Measurements from ENCODE around the gene DAP. TPM values are rescaled to one million over a fixed set of nuclear protein-coding genes. Genes with fewer than 3 reads are reported as not detected.

The DAP gene
- total RNA-seq, 1 experiment from 2014 or later: 47.7 TPM

DNA sequence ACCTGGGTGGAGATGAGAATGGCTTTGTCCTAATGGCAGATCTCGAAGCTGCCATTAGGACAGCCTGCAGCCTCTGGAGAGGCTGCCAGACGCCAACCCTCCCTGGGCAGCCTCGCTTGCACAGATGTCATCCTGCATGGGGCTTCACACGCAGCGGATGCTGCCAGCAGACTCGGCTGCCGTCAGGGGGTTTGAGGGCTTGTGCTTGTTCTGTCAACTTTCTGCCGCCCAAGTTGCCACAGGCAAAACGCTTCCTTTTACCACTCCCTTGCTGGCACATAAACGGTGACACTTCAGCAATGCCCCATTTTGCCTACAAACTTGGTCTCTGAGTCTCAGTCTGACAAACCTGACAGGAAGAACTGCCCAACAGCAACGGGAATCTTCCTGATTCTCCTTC is 24.7 kb downstream of the DAP start (continued):
- TF ChIP-seq ZNF138 (CRISPR knock-in tag; conservative IDR thresholded peaks at IDR 0.05) (no peak), PRRX2 (CRISPR knock-in tag; IDR thresholded peaks at IDR 0.05) (no peak)

DNA sequence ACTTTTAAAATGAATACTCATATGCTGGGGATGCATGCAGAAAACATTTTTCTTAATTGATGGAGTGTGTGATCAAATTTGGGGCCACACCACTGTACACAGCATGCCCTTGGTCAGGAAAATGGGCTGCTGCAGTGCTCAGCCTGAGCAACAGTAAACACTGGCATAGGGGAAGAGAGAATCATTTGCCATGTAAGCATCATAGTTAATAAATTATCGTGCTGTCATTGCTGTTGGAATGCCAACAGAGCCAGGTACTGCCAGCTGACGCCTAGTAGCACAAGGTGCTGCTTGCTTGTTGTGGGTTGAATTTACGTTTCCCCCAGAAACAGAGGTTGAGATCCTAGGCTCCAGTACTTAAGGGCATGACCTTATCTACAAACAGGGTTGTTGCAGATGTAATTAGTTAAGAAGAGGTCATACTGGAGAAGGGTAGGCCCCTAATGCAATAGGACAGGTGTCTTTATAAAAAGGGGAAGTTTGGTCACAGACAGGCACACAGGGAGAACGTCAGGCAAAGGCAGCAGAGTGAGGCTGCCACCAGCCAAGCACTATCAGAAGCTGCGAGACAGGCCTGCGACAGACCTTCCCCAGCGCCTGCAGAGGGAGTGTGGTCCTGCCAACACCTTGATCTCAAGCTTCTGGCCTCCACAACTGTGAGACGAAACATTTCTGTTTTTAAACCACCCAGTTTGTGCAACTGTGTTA is 25.3 kb downstream of the DAP start:
- DNase-seq (ENCODE audit: low spot score) (no peak), ATAC-seq (no peak; the same call in 1 of the 2 replicates)
- Mint-ChIP-seq H3K27me3 (ENCODE audit: low read depth) (no peaks in the 10 kb centered on the region), H3K9me3 (peaks cover 19% of the 10 kb centered on the region), H3K4me1 (no peaks in the 10 kb centered on the region), H3K27ac (no peak overlapping the region), H3K36me3 (peaks cover 39% of the 10 kb centered on the region), H3K4me3 (no peak overlapping the region)
- ChIA-PET POLR2A (no interaction called here), CTCF (interaction anchor here (1.0 to 1.3 kb wide), 2 partner anchors 11 to 121 kb away, joined by 3 read pairs; no protein-coding TSS in a partner anchor)
- TF ChIP-seq JUN (CRISPR knock-in tag; IDR thresholded peaks at IDR 0.05) (no peak), TCF7 (CRISPR knock-in tag; IDR thresholded peaks at IDR 0.05; ENCODE audit: low read depth) (no peak), MYBL2 (CRISPR knock-in tag; IDR thresholded peaks at IDR 0.05) (no peak)
- TF ChIP-seq, protein P1, sequence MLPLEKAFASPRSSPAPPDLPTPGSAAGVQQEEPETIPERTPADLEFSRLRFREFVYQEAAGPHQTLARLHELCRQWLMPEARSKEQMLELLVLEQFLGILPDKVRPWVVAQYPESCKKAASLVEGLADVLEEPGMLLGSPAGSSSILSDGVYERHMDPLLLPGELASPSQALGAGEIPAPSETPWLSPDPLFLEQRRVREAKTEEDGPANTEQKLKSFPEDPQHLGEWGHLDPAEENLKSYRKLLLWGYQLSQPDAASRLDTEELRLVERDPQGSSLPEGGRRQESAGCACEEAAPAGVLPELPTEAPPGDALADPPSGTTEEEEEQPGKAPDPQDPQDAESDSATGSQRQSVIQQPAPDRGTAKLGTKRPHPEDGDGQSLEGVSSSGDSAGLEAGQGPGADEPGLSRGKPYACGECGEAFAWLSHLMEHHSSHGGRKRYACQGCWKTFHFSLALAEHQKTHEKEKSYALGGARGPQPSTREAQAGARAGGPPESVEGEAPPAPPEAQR (CRISPR knock-in tag; IDR thresholded peaks at IDR 0.05): no peak

DNA sequence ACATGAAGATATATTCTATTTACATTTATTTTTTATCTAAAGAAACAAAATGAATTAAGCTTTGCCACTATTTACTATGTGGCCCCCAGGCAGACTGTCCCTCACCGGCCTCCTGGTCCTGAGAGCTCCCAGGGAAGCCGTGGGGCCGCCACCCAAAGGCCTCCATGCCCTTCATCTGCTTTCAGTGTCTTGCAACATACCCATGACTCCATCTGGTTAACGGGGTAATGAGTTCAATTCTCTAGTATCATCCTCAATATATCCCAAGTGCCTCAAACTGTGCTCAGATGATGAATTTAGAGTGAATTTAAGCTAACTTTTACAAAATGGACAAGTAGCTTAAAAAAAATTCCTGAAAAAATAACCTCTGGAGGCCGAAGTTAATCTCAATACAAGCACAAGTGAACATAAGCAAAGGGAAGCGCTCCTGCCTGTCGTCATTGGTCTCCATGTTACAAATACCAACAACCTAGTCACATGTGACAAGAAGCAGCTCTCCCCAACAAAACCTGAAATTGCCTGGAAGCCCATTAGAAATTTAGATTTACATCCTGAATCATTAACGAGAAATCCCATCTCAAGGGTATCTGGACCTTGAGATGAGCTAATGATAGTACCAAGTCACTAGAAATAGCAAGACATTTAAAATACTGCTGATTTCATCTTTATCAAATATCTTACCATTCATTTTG is 26.1 kb downstream of the DAP start:
- ChIA-PET POLR2A (no interaction called here), CTCF (interaction anchor here (1.0 to 1.3 kb wide), 2 partner anchors 10 to 122 kb away, joined by 3 read pairs; no protein-coding TSS in a partner anchor)
- Mint-ChIP-seq H3K27me3 (ENCODE audit: low read depth) (no peaks in the 10 kb centered on the region), H3K4me3 (no peak overlapping the region), H3K9me3 (peaks cover 12% of the 10 kb centered on the region), H3K36me3 (peaks cover 32% of the 10 kb centered on the region), H3K27ac (no peak overlapping the region), H3K4me1 (no peaks in the 10 kb centered on the region; the same call in 1 of the 2 replicates)
- DNase-seq (ENCODE audit: low spot score): no peak
- TF ChIP-seq NFE2L1 (CRISPR knock-in tag; IDR thresholded peaks at IDR 0.05): no peak
- no peak for TF ChIP-seq IRF2 (CRISPR knock-in tag; IDR thresholded peaks at IDR 0.05; ENCODE audit: borderline replicate concordance, low read depth)
- TF ChIP-seq, protein P2, sequence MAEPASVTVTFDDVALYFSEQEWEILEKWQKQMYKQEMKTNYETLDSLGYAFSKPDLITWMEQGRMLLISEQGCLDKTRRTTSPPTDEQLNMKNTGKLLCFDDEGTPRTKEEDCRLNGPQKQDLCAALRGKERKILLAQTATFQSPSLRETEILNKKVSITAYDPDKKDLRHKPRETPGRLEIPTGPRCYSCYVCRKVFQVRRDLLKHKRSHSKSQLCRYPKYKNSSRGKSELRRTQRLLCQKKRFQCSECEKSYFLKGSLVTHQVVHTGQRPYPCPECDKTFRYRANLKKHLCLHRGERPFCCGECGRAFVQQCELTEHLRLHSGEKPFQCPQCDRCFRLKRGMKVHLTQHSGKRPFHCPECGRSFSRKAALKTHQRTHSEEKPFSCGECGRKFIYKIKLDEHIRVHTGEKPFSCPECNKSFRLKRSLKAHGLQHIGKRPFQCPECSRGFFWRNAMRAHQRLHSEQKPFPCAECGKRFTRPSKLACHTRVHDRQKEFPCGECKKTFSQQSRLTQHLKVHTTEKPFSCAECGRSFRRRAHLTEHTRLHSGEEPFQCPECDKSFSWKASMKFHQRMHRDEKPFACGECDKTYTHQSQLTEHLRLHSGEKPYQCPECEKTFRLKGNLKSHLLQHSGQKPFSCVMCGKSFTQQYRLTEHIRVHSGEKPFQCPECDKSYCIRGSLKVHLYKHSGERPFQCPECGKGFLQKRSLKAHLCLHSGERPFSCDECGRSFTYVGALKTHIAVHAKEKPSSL (CRISPR knock-in tag; conservative IDR thresholded peaks at IDR 0.05): no peak
- TF ChIP-seq JAZF1 (CRISPR knock-in tag; IDR thresholded peaks at IDR 0.05): no peak
- TF ChIP-seq, protein P3, sequence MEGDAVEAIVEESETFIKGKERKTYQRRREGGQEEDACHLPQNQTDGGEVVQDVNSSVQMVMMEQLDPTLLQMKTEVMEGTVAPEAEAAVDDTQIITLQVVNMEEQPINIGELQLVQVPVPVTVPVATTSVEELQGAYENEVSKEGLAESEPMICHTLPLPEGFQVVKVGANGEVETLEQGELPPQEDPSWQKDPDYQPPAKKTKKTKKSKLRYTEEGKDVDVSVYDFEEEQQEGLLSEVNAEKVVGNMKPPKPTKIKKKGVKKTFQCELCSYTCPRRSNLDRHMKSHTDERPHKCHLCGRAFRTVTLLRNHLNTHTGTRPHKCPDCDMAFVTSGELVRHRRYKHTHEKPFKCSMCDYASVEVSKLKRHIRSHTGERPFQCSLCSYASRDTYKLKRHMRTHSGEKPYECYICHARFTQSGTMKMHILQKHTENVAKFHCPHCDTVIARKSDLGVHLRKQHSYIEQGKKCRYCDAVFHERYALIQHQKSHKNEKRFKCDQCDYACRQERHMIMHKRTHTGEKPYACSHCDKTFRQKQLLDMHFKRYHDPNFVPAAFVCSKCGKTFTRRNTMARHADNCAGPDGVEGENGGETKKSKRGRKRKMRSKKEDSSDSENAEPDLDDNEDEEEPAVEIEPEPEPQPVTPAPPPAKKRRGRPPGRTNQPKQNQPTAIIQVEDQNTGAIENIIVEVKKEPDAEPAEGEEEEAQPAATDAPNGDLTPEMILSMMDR (IDR thresholded peaks at IDR 0.05): no peak
- no peak for TF ChIP-seq ZNF671 (CRISPR knock-in tag; IDR thresholded peaks at IDR 0.05)
- TF ChIP-seq GRHL2 (CRISPR knock-in tag; IDR thresholded peaks at IDR 0.05; ENCODE audit: insufficient replicate concordance, severe bottlenecking): no peak
- no peak for TF ChIP-seq TCF7 (CRISPR knock-in tag; IDR thresholded peaks at IDR 0.05; ENCODE audit: low read depth)
- no peak for TF ChIP-seq TEAD1 (CRISPR knock-in tag; IDR thresholded peaks at IDR 0.05)
- no peak for TF ChIP-seq FOXJ3 (CRISPR knock-in tag; IDR thresholded peaks at IDR 0.05; ENCODE audit: borderline replicate concordance)
- no peak for TF ChIP-seq NR3C1 (CRISPR knock-in tag; conservative IDR thresholded peaks at IDR 0.05; ENCODE audit: low read depth)
- TF ChIP-seq ZNF121 (CRISPR knock-in tag; IDR thresholded peaks at IDR 0.05): no peak
- TF ChIP-seq CBFB (CRISPR knock-in tag; IDR thresholded peaks at IDR 0.05; ENCODE audit: low read depth): no peak
- TF ChIP-seq, protein P4, sequence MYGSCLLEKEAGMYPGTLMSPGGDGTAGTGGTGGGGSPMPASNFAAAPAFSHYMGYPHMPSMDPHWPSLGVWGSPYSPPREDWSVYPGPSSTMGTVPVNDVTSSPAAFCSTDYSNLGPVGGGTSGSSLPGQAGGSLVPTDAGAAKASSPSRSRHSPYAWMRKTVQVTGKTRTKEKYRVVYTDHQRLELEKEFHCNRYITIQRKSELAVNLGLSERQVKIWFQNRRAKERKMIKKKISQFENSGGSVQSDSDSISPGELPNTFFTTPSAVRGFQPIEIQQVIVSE (CRISPR knock-in tag; IDR thresholded peaks at IDR 0.05; ENCODE audit: borderline replicate concordance): no peak
- no peak for TF ChIP-seq ZNF317 (CRISPR knock-in tag; IDR thresholded peaks at IDR 0.05; ENCODE audit: borderline replicate concordance, low read depth)
- no peak for TF ChIP-seq GTF2I (CRISPR knock-in tag; conservative IDR thresholded peaks at IDR 0.05)
- ATAC-seq: no peak
